ENCODE results near the gene TMCC3.
"Not testable (repeated sequence)": the region's sequence is repeated elsewhere in the genome, so short reads cannot be mapped to it uniquely, and the experiment has no call there.

TMCC3 gene

DNA sequence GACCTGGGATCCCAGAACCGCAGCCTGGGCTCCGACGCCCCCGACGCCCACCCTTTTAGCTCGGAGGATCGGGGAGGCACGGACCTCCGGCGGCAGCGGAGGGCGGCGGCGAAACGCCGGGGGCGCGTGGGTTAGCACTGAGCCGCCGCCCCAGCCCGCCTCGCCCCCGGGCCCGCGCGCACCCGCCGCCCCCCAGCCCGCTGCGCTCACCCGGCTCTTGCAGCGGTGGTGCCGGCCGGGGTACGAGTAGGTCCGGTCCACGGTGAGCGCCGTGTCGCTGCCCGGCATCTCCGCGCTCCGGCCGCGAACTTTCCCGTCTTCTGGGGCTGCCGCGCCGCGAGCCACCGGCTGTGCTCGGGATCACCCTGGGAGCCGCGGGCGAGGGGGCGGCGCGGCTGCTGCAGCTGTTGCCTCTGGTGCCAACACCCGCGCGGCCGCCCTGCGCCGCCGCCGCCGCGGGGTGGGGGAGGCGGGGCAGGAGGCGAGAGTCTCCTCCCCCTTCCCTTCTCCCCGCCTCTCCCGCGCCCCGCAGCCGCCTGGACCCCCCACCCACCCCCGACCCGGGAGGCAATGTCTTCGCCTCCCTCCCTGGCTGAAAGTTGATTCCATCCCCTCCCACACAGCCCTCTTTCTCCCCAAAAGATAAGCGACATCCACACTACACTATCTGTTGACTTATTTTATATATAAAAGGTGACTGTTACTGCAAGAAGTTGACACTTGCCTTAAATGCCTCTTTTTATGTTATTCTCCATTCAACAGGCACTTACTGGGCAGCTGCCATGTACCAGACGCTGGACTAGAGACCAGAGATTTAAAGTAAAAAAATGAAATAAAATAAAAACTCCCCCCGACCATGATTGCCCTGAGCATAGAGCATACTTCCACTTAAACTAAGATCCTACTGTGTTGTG is at the start of gene TMCC3:
Gene TMCC3 (minus strand): TSS at position 415 of the 914 bp plus-strand sequence. CDS start 127 bp downstream, at position 288.
- no peak for DNase-seq (ENCODE audit: low read depth in 2 of 2)

GRCh38 chr12:94699801-94700200 is 49.4 kb upstream of the TMCC3 start:
- DNase-seq (ENCODE audit: low read depth in 2 of 2) = no peak

- DNase-seq (ENCODE audit: low read depth in 2 of 2) = no peak
Measured at GRCh38 chr12:94698578-94698977, 48.2 kb upstream of the TMCC3 start.

GRCh38 chr12:94697631-94698030 is 47.3 kb upstream of the TMCC3 start:
- no peak for DNase-seq (ENCODE audit: low read depth in 2 of 2)

DNA sequence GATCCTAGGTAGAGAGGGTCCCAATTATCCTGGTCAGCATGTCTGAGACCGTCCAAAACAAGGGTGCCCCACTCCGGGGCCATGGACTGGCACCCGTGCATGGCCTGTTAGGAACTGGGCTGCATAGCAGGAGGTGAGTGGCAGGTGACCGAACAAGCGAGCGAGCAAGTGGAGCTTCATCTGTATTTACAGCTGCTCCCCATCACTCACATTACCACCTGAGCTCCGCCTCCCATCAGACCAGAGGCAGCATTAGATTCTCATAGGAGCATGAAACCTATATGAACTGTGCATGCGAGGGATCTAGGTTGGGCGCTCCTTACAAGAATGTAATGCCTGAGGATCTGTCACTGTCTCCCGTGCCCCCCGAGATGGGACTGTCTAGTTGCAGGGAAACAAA is 44.4 kb upstream of the TMCC3 start:
- no peak for DNase-seq (ENCODE audit: low read depth in 2 of 2)

- DNase-seq (ENCODE audit: low read depth in 2 of 2) = not testable (repeated sequence)
Measured at GRCh38 chr12:94692826-94693225, 42.5 kb upstream of the TMCC3 start.

GRCh38 chr12:94690198-94690771 is 39.9 kb upstream of the TMCC3 start:
- no peak for DNase-seq (ENCODE audit: low read depth in 2 of 2)

DNA sequence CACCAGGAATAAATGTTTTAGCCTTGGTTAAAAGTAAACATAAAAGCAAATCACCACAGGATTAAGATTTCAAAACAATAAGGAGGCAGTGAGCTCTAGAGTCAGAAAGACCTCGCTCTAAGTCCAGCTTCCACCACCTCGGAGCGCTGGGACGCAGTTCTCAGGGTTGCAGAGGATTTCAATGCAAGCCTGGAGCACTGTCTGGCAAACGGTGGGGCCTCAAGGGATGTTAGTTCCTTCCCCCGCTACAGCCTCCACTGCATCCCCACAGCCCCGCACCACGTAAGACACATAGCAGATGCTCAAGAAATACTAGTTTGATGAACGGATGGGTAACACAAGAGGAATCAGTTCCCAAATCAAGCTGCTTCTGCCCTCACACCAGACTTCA is 39.3 kb upstream of the TMCC3 start:
- no peak for DNase-seq (ENCODE audit: low read depth in 2 of 2)

DNA sequence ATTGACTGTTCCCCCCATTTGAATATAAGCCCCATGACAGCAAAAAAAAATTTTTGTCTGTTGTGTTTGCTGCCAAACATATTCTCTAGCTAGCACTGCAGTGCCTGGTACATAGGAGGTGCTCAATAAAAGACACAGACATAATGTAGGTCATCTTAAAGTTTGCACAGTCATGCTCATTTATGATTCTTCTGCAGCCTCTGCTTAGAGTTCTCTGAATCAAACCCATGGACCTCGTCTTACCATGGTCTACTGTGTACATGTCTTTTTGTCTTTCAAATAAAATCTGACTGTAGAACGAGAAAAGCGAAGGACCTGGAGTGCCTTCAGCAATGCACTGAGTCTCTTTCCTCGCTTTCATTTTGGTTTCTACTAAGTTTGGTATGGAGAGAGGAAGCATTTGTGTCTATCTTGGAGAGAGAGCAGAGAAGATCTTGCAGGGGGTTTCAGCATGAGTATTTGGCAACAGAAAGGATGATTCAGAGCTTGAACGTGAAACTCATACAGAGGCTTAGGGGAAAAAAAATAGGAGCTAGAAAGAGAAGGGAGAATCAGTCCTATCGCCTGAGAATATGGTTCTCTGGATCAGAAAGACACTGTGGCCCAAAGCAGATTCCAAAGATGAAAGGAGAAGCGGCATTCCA is 38.8 kb upstream of the TMCC3 start:
- DNase-seq (ENCODE audit: low read depth in 2 of 2) = no peak

- DNase-seq (ENCODE audit: low read depth in 2 of 2) = no peak
Measured at GRCh38 chr12:94687891-94688290, 37.5 kb upstream of the TMCC3 start.

DNA sequence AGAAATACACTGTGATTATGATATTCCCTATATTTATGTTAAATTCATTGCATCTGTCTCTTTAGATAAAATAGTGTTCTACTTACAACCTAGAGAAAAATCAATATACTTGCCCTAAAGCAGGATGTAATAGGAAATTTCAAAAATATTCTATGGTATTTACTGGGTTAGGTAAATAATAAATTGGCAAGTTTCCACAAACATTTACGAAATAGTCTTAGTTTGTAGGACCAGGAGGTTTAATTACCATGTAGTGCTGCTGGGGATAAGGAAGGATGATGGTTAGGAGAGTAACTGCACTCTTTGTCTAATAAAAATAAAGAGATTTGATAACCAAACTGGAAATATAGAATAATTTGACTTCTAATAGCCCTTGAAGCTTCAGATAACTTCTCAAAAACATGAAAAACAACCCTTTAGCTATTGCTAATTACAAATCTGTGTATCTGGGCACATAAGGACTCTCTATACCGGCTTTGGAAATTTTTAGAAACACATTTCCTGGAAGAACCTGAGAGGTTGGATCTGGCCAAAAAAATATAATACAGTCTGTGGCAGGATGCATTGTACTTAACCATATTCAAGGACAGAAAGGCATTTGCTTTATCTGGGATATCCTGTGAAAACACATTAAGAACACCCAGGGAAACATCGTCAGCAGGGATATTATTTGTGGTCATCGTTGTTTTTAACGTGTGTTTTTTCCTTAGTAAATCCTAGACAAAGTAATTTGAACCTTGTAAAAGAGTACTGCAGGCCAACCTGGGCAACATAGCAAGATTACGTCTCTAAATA is 36.7 kb upstream of the TMCC3 start:
- DNase-seq (ENCODE audit: low read depth in 2 of 2) = no peak

- no peak for DNase-seq (ENCODE audit: low read depth in 2 of 2)
Measured at GRCh38 chr12:94684416-94685142, 34.2 kb upstream of the TMCC3 start.

- DNase-seq (ENCODE audit: low read depth in 2 of 2) = no peak
Measured at GRCh38 chr12:94679554-94680195, 29.3 kb upstream of the TMCC3 start.

- no peak for DNase-seq (ENCODE audit: low read depth in 2 of 2)
Measured at GRCh38 chr12:94678849-94679248, 28.5 kb upstream of the TMCC3 start.

GRCh38 chr12:94678379-94678778 is 28.0 kb upstream of the TMCC3 start:
- DNase-seq (ENCODE audit: low read depth in 2 of 2) = no peak

DNA sequence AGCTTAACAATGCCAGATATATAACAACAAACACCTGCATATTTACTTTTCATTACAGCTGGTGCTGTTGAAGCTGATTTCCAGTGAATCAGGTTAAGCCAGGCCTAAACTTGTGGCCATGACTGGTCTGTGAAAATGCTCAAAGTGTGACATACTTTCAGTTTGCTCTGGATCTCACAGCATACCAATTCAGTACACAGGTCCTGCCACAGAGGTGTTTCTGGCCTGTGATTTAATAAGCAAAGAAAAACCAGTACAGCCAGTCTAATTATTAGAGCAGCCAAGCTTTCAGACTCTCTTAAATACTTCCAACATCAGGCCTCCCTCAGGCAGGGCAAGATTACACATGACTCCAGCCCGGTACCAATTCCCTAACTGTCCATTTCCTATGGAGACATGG is 27.4 kb upstream of the TMCC3 start:
- DNase-seq (ENCODE audit: low read depth in 2 of 2) = no peak

DNA sequence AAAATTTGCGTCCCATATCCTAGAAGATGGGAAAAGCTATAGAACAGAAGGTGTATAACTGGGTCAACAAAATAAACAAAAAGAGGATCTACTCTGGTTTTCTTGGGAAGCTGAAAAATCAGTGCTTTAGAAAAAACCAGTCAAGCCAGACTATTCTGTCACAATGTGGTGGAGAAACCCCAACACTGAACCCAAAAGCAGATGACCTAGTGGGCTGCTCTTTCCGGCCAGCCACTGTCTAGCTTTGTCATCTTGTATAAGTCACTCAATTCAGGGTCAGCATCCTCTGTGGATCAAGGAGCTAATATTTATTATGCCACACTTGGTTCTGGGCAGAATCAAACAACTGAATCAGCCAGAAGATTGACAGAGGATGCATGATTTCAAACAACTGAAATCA is 26.6 kb upstream of the TMCC3 start:
- DNase-seq (ENCODE audit: low read depth in 2 of 2) = no peak

GRCh38 chr12:94676031-94676641 is 25.8 kb upstream of the TMCC3 start:
- no peak for DNase-seq (ENCODE audit: low read depth in 2 of 2)

- no peak for DNase-seq (ENCODE audit: low read depth in 2 of 2)
Measured at GRCh38 chr12:94674835-94675234, 24.5 kb upstream of the TMCC3 start.

DNA sequence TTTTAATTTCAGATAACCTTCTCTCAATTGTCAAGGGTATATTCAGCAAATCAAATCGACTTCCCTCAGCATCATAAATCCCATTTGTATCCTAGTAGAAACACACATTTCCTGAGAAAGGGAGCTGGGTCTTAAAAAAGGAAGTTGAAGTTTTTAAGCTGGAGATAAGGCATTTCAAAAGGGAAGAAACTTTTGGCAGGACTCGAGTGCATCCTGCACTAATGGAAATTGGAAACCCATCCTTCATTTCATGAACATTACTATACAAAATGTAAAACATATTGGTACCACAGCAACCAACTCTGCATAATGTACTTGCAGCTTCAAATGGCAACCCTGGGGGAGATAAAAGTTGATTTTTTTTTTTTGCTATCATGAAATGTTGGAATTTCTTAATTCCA is 23.7 kb upstream of the TMCC3 start:
- DNase-seq (ENCODE audit: low read depth in 2 of 2) = no peak
